MM.1S (cell line): ENCODE data around the gene STAU1.

Experiments used
- DNase-seq: peaks from one replicate; pipeline ENCODE4 v3.0.0-alpha.2; 2015
- H2AFZ ChIP-seq: fragments of 300-600 bp; sonication (generic); 2 replicates; pipeline ENCODE4 v1.6.0; 2016; ENCODE audit warnings: antibody characterized with exemption, low read length
- H3F3A ChIP-seq: fragments of 300-600 bp; sonication (generic); 2 replicates; pipeline ENCODE4 v1.6.1; 2016; ENCODE audit warnings: mild to moderate bottlenecking, antibody characterized with exemption, low read length, moderate library complexity, mixed read lengths; ENCODE audit not compliant: insufficient read depth
- H3K27ac ChIP-seq: fragments of 300-600 bp; sonication (generic); 2 replicates; pipeline ENCODE4 v1.5.1; 2016; ENCODE audit warnings: mild to moderate bottlenecking, low read length
- H3K27me3 ChIP-seq: fragments of 300-600 bp; sonication (generic); replicated peaks from 2 replicates; pipeline ENCODE4 v1.6.0; 2016; ENCODE audit warnings: low read length; ENCODE audit not compliant: insufficient read depth
- H3K36me3 ChIP-seq: fragments of 300-600 bp; sonication (generic); replicated peaks from 2 replicates; pipeline ENCODE4 v1.6.1; 2016; ENCODE audit warnings: mild to moderate bottlenecking, low read length, mixed read lengths; ENCODE audit not compliant: insufficient read depth
- H3K4me1 ChIP-seq: fragments of 300-600 bp; sonication (generic); 2 replicates; pipeline ENCODE4 v1.6.1; 2016; ENCODE audit warnings: low read length, mixed read lengths
- H3K4me2 ChIP-seq: fragments of 300-600 bp; sonication (generic); 2 replicates; pipeline ENCODE4 v1.6.0; 2016; ENCODE audit warnings: low read depth, low read length
- H3K4me3 ChIP-seq: fragments of 300-600 bp; sonication (generic); 2 replicates; pipeline ENCODE4 v1.5.1; 2016; ENCODE audit warnings: low read length, mixed read lengths
- H3K79me2 ChIP-seq: fragments of 300-600 bp; sonication (generic); 2 replicates; pipeline ENCODE4 v1.6.1; 2016; ENCODE audit warnings: mixed run types, low read length, mixed read lengths
- H3K9ac ChIP-seq: fragments of 300-600 bp; sonication (generic); 2 replicates; pipeline ENCODE4 v1.6.1; 2016; ENCODE audit warnings: low read length, mixed read lengths
- H3K9me2 ChIP-seq: fragments of 300-600 bp; sonication (generic); replicated peaks from 2 replicates; pipeline ENCODE4 v1.6.1; 2016; ENCODE audit warnings: mild to moderate bottlenecking, low read length, mixed read lengths; ENCODE audit not compliant: insufficient read depth
- H3K9me3 ChIP-seq: fragments of 300-600 bp; sonication (generic); replicated peaks from 2 replicates; pipeline ENCODE4 v1.6.1; 2016; ENCODE audit warnings: mild to moderate bottlenecking, low read length, mixed read lengths; ENCODE audit not compliant: insufficient read depth
- H4K20me1 ChIP-seq: fragments of 300-600 bp; sonication (generic); 2 replicates; pipeline ENCODE4 v1.6.1; 2016; ENCODE audit warnings: mild to moderate bottlenecking, low read length, moderate library complexity, mixed read lengths; ENCODE audit not compliant: insufficient read depth
- EZH2 ChIP-seq: fragments of 300-600 bp; sonication (generic); optimal IDR thresholded peaks from 2 replicates; pipeline ENCODE3; 2017; ENCODE audit warnings: low read depth, mild to moderate bottlenecking, antibody characterized with exemption, low read length, mixed read lengths
- EZH2phosphoT487 ChIP-seq: fragments of 300-600 bp; sonication (generic); IDR thresholded peaks from 2 replicates; pipeline ENCODE4 v1.6.1; 2018; ENCODE audit warnings: antibody characterized with exemption, low read length
- TF ChIP-seq, protein P1 (sequence below): fragments of 300-600 bp; sonication (generic); IDR thresholded peaks from 2 replicates; pipeline ENCODE4 v1.5.1; 2016; ENCODE audit warnings: antibody characterized with exemption, low read length, mixed read lengths

STAU1 gene

DNA sequence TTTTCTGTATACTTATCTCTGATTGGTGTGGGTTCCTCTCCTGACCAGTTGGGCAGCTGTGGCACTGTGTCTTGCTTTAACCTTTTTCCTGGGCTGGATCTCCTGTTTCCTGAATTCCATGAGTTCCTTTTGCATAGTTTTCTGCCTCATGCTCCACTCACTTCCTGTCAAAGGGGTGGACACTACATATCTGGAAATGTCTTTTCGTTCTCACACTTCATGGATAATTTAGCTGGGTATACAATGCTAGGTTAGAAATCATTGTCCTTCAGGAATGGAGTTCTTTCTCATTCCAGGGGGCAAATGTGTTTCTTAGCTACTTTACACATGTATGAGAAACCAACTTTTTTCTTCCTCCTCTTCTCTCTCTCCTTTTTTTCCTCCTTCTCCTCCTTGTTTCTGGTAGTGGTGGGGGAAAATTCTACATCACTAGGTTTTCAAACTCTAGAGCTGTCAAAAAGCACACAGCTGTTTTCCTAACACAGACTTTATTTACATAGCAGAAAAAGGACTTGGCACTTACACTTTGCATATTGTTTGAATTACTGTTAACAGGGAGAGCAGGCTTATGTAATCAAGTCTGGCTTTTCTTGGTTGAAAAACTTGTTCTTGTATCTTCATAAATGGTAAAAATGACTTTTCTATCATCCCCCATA is 22.1 kb upstream of the STAU1 start:
- Histone ChIP-seq H3K79me2 (no peaks in the 10 kb centered on the region), H3K9ac (no peak overlapping the region), H3K4me2 (no peak overlapping the region), H4K20me1 (no peaks in the 10 kb centered on the region), H3K27ac (no peak overlapping the region), H3K4me1 (no peaks in the 10 kb centered on the region), H3K36me3 (no peaks in the 10 kb centered on the region), H3K27me3 (no peaks in the 10 kb centered on the region), H2AFZ (no peak overlapping the region), H3K9me3 (no peaks in the 10 kb centered on the region), H3K9me2 (no peaks in the 10 kb centered on the region), H3F3A (no peaks in the 10 kb centered on the region), H3K4me3 (no peak overlapping the region)
- TF ChIP-seq EZH2phosphoT487 (no peak), EZH2 (no peak)
- TF ChIP-seq, protein P1, sequence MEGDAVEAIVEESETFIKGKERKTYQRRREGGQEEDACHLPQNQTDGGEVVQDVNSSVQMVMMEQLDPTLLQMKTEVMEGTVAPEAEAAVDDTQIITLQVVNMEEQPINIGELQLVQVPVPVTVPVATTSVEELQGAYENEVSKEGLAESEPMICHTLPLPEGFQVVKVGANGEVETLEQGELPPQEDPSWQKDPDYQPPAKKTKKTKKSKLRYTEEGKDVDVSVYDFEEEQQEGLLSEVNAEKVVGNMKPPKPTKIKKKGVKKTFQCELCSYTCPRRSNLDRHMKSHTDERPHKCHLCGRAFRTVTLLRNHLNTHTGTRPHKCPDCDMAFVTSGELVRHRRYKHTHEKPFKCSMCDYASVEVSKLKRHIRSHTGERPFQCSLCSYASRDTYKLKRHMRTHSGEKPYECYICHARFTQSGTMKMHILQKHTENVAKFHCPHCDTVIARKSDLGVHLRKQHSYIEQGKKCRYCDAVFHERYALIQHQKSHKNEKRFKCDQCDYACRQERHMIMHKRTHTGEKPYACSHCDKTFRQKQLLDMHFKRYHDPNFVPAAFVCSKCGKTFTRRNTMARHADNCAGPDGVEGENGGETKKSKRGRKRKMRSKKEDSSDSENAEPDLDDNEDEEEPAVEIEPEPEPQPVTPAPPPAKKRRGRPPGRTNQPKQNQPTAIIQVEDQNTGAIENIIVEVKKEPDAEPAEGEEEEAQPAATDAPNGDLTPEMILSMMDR, result no peak
- no peak for DNase-seq

DNA sequence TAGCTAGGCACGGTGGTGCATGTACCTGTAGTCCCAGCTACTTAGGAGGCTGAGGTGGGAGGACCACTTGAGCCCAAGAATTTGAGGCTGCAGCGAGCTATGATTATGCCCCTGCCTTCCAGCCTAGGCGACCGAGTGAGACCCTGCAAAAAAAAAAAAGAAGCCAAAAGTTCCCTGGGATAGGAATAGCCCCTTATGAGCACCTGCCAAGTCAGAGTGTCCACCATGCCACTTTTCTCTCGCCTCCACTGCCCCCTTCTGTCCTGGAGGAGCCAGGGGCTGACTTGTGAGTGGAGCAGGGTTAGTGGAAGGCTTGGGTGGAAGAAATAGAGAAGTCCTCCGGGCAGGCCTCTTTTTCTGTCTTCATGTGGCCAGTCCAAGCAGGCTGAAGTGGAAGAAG is 18.9 kb upstream of the STAU1 start:
- H3K4me2 ChIP-seq, result no peak overlapping the region
- no peaks in the 10 kb centered on the region for H3K36me3 ChIP-seq
- H3K9me2 ChIP-seq, result no peaks in the 10 kb centered on the region
- TF ChIP-seq, protein P1, result peak; percentile 38
- no peak for TF ChIP-seq EZH2
- TF ChIP-seq EZH2phosphoT487, result no peak
- no peak overlapping the region for H3K9ac ChIP-seq
- no peaks in the 10 kb centered on the region for H3K27me3 ChIP-seq
- H3K79me2 ChIP-seq, result no peaks in the 10 kb centered on the region
- H3K4me1 ChIP-seq, result no peaks in the 10 kb centered on the region
- no peaks in the 10 kb centered on the region for H4K20me1 ChIP-seq
- DNase-seq, result peak; percentile 14
- no peak overlapping the region for H2AFZ ChIP-seq
- no peak overlapping the region for H3K4me3 ChIP-seq
- no peak overlapping the region for H3K27ac ChIP-seq
- no peaks in the 10 kb centered on the region for H3F3A ChIP-seq
- H3K9me3 ChIP-seq, result no peaks in the 10 kb centered on the region

DNA sequence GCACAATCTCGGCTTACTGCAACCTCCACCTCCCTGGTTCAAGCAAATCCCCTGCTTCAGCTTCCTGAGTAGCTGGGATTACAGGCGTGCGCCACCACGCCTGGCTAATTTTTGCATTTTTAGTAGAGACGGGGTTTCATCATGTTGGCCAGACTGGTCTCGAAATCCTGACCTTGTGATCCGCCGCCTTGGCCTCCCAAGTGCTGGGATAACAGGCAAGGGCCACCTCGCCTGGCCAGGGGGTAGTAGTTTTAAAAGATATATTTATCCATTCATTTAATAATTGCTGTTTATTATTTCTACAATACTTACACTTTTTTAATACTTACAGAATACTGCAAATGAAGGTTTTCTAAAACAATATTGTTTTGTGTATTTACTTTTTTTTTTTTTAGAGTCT is 15.6 kb upstream of the STAU1 start:
- Histone ChIP-seq H3K36me3 (no peaks in the 10 kb centered on the region), H3K27ac (no peak overlapping the region), H3F3A (no peaks in the 10 kb centered on the region), H2AFZ (no peak overlapping the region), H3K9ac (no peak overlapping the region), H3K4me3 (no peak overlapping the region), H3K9me2 (no peaks in the 10 kb centered on the region), H3K9me3 (no peaks in the 10 kb centered on the region), H3K4me1 (no peaks in the 10 kb centered on the region), H3K4me2 (no peak overlapping the region), H4K20me1 (no peaks in the 10 kb centered on the region), H3K79me2 (no peaks in the 10 kb centered on the region), H3K27me3 (no peaks in the 10 kb centered on the region)
- TF ChIP-seq EZH2phosphoT487, result no peak
- TF ChIP-seq EZH2, result no peak
- TF ChIP-seq, protein P1, result no peak
- DNase-seq, result no peak
